ENCODE data around the gene FAM89B.
A peak's percentile ranks its signal among the peaks of the same experiment; 100 is the strongest.
"Not testable (repeated sequence)": the region's sequence is repeated elsewhere in the genome, so short reads cannot be mapped to it uniquely, and the experiment has no call there.

FAM89B gene

GRCh38 chr11:65572356-65573051 is at the start of gene FAM89B:
Gene FAM89B (plus strand): TSS chr11:65572538. CDS start chr11:65572670, 132 bp downstream.
- TF ChIP-seq, protein P1, sequence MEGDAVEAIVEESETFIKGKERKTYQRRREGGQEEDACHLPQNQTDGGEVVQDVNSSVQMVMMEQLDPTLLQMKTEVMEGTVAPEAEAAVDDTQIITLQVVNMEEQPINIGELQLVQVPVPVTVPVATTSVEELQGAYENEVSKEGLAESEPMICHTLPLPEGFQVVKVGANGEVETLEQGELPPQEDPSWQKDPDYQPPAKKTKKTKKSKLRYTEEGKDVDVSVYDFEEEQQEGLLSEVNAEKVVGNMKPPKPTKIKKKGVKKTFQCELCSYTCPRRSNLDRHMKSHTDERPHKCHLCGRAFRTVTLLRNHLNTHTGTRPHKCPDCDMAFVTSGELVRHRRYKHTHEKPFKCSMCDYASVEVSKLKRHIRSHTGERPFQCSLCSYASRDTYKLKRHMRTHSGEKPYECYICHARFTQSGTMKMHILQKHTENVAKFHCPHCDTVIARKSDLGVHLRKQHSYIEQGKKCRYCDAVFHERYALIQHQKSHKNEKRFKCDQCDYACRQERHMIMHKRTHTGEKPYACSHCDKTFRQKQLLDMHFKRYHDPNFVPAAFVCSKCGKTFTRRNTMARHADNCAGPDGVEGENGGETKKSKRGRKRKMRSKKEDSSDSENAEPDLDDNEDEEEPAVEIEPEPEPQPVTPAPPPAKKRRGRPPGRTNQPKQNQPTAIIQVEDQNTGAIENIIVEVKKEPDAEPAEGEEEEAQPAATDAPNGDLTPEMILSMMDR (IDR thresholded peaks at IDR 0.05; ENCODE audit: poor library complexity, severe bottlenecking), result peak; percentile 4
- DNase-seq (ENCODE audit: low spot score) (peak; percentile 87), ATAC-seq (ENCODE audit: low read depth) (peak; percentile 13; the same call in 1 of the 3 replicates)
- H3K9me3 ChIP-seq (ENCODE audit: severe bottlenecking), result no peaks in the 10 kb centered on the region
- H3K27me3 ChIP-seq (ENCODE audit: insufficient read depth, poor library complexity, severe bottlenecking), result no peaks in the 10 kb centered on the region
- H3K4me1 ChIP-seq (ENCODE audit: insufficient read depth, poor library complexity, severe bottlenecking), result peaks cover 19% of the 10 kb centered on the region
- peak within 1 kb of the TSS; percentile 86 for H3K27ac ChIP-seq (ENCODE audit: poor library complexity, severe bottlenecking)
- peak within 1 kb of the TSS; percentile 78 for H3K4me3 ChIP-seq (ENCODE audit: severe bottlenecking)
- peaks cover 10% of the 10 kb centered on the region for H3K36me3 ChIP-seq (ENCODE audit: low read depth)

DNA sequence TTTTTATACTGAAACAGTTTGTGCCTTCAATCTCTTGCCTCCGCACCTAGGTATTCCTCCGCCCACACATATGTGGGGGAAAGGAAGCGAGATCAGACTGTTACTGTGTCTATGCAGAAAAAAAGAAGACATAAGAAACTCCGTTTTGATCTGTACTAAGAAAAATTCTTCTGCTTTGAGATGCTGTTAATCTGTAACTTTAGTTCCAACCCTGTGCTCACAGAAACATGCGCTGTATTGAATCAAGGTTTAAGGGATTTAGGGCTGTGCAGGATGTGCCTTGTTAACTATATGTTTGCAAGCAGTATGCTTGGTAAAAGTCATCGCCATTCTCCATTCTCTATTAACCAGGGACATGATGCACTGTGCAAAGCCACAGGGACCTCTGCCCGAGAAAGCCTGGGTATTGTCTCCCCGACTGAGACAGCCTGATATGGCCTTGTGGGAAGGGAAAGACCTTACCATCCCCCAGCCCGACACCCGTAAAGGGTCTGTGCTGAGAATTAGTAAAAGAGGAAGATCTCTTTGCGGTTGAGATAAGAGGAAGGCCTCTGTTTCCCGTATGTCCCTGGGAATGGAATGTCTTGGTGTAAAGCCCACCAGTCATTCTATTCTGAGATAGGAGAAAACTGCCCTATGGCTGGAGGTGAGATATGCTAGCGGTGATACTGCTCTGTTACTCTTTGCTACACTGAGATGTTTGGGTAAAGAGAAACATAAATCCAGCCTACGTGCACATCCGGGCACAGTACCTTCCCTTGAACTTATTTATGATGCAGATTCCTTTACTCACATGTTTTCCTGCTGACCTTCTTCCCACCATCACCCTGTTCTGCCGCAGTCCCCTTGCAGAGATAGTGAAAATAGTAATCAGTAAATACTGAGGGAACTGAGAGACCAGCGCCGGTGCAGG is 49.4 kb upstream of the FAM89B start:
- not testable (repeated sequence) for H3K27ac ChIP-seq (ENCODE audit: poor library complexity, severe bottlenecking); H3K4me1 ChIP-seq (ENCODE audit: insufficient read depth, poor library complexity, severe bottlenecking); ATAC-seq (ENCODE audit: low read depth); H3K9me3 ChIP-seq (ENCODE audit: severe bottlenecking); DNase-seq (ENCODE audit: low spot score); H3K4me3 ChIP-seq (ENCODE audit: severe bottlenecking); H3K27me3 ChIP-seq (ENCODE audit: insufficient read depth, poor library complexity, severe bottlenecking)
- H3K36me3 ChIP-seq (ENCODE audit: low read depth), result peaks cover 20% of the 10 kb centered on the region

GRCh38 chr11:65523631-65523968 is 48.7 kb upstream of the FAM89B start:
- H3K4me3 ChIP-seq (ENCODE audit: severe bottlenecking); DNase-seq (ENCODE audit: low spot score); ATAC-seq (ENCODE audit: low read depth); H3K27me3 ChIP-seq (ENCODE audit: insufficient read depth, poor library complexity, severe bottlenecking); H3K9me3 ChIP-seq (ENCODE audit: severe bottlenecking); H3K4me1 ChIP-seq (ENCODE audit: insufficient read depth, poor library complexity, severe bottlenecking); H3K27ac ChIP-seq (ENCODE audit: poor library complexity, severe bottlenecking): not testable (repeated sequence)
- peaks cover 26% of the 10 kb centered on the region for H3K36me3 ChIP-seq (ENCODE audit: low read depth)

GRCh38 chr11:65524014-65524740 is 48.2 kb upstream of the FAM89B start:
- peaks cover 30% of the 10 kb centered on the region for H3K36me3 ChIP-seq (ENCODE audit: low read depth)
- ATAC-seq (ENCODE audit: low read depth), result peak; percentile 9; the same call in 2 of the 3 replicates
- DNase-seq (ENCODE audit: low spot score), result no peak
- H3K27ac ChIP-seq (ENCODE audit: poor library complexity, severe bottlenecking), result no peak overlapping the region
- H3K9me3 ChIP-seq (ENCODE audit: severe bottlenecking), result no peaks in the 10 kb centered on the region
- peaks cover 3% of the 10 kb centered on the region for H3K4me1 ChIP-seq (ENCODE audit: insufficient read depth, poor library complexity, severe bottlenecking)
- H3K27me3 ChIP-seq (ENCODE audit: insufficient read depth, poor library complexity, severe bottlenecking), result no peaks in the 10 kb centered on the region
- no peak overlapping the region for H3K4me3 ChIP-seq (ENCODE audit: severe bottlenecking)
- TF ChIP-seq, protein P1 (IDR thresholded peaks at IDR 0.05; ENCODE audit: poor library complexity, severe bottlenecking), result no peak

DNA sequence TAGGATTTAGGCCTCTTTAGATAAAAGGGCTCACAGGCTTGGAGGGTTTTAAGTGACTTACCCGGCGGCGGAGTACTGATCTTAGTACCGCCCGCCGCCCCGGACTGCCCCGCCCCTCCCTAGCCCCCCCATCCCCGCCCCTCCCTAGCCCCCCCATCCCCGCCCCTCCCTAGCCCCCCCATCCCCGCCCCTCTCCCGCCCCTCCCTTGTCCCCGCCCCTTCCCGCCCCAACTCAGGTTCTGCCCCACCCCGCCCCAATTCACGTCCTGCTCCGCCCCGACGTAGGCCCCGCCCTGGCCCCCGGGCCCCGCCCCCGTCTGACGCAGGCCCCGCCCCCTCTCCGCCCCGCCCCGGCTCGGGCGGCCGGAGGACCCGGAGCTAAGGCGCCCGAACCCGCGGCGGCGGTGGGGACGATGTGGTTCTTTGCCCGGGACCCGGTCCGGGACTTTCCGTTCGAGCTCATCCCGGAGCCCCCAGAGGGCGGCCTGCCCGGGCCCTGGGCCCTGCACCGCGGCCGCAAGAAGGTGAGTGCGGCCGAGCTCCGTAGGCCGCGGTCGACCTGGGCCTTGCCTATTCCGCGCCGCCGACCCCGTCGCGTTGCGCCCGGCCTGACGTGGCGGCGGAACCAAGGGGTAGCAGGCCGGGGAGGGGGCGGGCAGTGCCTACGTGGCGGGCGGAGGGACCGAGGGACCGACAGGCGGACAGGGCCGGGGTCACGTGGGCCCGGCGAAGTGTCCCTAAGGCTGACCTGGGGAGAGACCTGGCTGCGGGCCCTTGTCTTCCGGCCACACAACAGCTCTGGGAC is 47.4 kb upstream of the FAM89B start, which contains the start of gene SCYL1:
SCYL1 (plus strand) TSS at position 343 of the 805 bp plus-strand sequence; CDS start at position 414, 71 bp downstream.
- peaks cover 37% of the 10 kb centered on the region for H3K36me3 ChIP-seq (ENCODE audit: low read depth)
- peak; percentile 76 for ATAC-seq (ENCODE audit: low read depth)
- peak within 1 kb of the TSS; percentile 93 for H3K4me3 ChIP-seq (ENCODE audit: severe bottlenecking)
- no peak for DNase-seq (ENCODE audit: low spot score)
- TF ChIP-seq, protein P1 (IDR thresholded peaks at IDR 0.05; ENCODE audit: poor library complexity, severe bottlenecking), result no peak
- H3K27ac ChIP-seq (ENCODE audit: poor library complexity, severe bottlenecking), result peak within 1 kb of the TSS; percentile 59
- no peaks in the 10 kb centered on the region for H3K27me3 ChIP-seq (ENCODE audit: insufficient read depth, poor library complexity, severe bottlenecking)
- H3K4me1 ChIP-seq (ENCODE audit: insufficient read depth, poor library complexity, severe bottlenecking), result peaks cover 3% of the 10 kb centered on the region
- no peaks in the 10 kb centered on the region for H3K9me3 ChIP-seq (ENCODE audit: severe bottlenecking)
